22Rv1 (cell line): ENCODE results near the gene TRAPPC11.

Experiments used
- ZFX ChIP-seq: fragments of 450-650 bp; IDR thresholded peaks from 2 replicates; pipeline ENCODE4 v1.6.1; 2017; ENCODE audit warnings: antibody characterized with exemption, borderline replicate concordance
- TF ChIP-seq, protein P1 (sequence below): fragments of 450-650 bp; IDR thresholded peaks from 2 replicates; pipeline ENCODE4 v1.5.1; 2017; ENCODE audit warnings: mild to moderate bottlenecking

DNA sequence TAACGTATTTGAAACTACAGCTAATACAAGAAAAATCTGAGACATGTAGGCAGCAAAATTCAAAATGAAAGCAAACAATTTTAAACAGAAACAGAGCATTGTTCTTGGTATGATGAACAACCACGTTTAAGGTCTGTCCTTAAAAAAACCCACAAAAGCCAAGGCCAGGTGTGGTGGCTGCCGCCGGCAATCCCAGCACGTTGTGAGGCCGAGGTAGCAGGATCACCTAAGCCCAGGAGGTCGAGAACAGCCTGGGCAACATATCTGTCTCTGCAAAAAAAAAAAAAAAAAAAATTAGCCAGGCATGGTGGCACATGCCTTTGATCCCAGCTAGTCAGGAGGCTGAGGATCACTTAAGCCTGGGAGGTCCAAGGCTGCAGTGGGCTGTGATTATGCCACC is 13.8 kb upstream of the TRAPPC11 start:
- TF ChIP-seq, protein P1, sequence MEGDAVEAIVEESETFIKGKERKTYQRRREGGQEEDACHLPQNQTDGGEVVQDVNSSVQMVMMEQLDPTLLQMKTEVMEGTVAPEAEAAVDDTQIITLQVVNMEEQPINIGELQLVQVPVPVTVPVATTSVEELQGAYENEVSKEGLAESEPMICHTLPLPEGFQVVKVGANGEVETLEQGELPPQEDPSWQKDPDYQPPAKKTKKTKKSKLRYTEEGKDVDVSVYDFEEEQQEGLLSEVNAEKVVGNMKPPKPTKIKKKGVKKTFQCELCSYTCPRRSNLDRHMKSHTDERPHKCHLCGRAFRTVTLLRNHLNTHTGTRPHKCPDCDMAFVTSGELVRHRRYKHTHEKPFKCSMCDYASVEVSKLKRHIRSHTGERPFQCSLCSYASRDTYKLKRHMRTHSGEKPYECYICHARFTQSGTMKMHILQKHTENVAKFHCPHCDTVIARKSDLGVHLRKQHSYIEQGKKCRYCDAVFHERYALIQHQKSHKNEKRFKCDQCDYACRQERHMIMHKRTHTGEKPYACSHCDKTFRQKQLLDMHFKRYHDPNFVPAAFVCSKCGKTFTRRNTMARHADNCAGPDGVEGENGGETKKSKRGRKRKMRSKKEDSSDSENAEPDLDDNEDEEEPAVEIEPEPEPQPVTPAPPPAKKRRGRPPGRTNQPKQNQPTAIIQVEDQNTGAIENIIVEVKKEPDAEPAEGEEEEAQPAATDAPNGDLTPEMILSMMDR, result no peak
- no peak for TF ChIP-seq ZFX
